K562 (cell line): ENCODE measurements around the gene TOR1A. TPM values are rescaled to one million over a fixed set of nuclear protein-coding genes. Genes with fewer than 3 reads are reported as not detected.

Experiments
- ARID2 ChIP-seq: fragments of 450-650 bp; IDR thresholded peaks from 2 replicates; pipeline ENCODE4 v1.6.1; 2017; ENCODE audit warnings: antibody characterized with exemption, mild to moderate bottlenecking
- ATF3 ChIP-seq, 2 experiments: fragments of 450-650 bp in 1 of 2; sonication (generic) in 1 of 2; formaldehyde crosslinking in 1 of 2; IDR thresholded peaks in 1 of 2; conservative IDR thresholded peaks in 1 of 2; 2 replicates each; pipeline versions ENCODE4 v1.6.1 to v1.8.1; 2016 to 2023; ENCODE audit warnings: mild to moderate bottlenecking in 2 of 2, moderate library complexity in 2 of 2, inconsistent platforms in 1 of 2, missing genetic modification reagents in 1 of 2
- C11orf30 ChIP-seq: fragments of 450-650 bp; IDR thresholded peaks from 2 replicates; pipeline ENCODE4 v1.6.1; 2016; ENCODE audit warnings: low read depth, mild to moderate bottlenecking
- CC2D1A ChIP-seq: fragments of 450-650 bp; IDR thresholded peaks from 2 replicates; pipeline ENCODE4 v1.6.1; 2017; ENCODE audit warnings: mild to moderate bottlenecking
- CSDE1 ChIP-seq, 2 experiments: fragments of 450-650 bp; IDR thresholded peaks; 2 replicates each; pipeline ENCODE4 v1.6.1; 2016; ENCODE audit warnings: mild to moderate bottlenecking in 1 of 2
- DNMT1 ChIP-seq: fragments of 450-650 bp; IDR thresholded peaks from 2 replicates; pipeline ENCODE4 v1.6.1; 2016; ENCODE audit warnings: antibody characterized with exemption, mild to moderate bottlenecking
- ELK3 ChIP-seq: fragments of 450-650 bp; formaldehyde crosslinking; IDR thresholded peaks from 2 replicates; pipeline ENCODE4 v1.4.0; 2020; ENCODE audit warnings: mild to moderate bottlenecking
- HDAC8 ChIP-seq: fragments of 450-650 bp; IDR thresholded peaks from 2 replicates; pipeline ENCODE4 v1.6.1; 2016; ENCODE audit warnings: mild to moderate bottlenecking, missing genetic modification characterization, moderate library complexity, missing compliant biosample characterization
- HNRNPK ChIP-seq: fragments of 200-400 bp; formaldehyde crosslinking; IDR thresholded peaks from one replicate; pipeline ENCODE4 v1.6.1; 2018; ENCODE audit warnings: mild to moderate bottlenecking, low read depth, low read length; ENCODE audit not compliant: poor library complexity, severe bottlenecking
- MXD1 ChIP-seq: fragments of 250-450 bp; sonication (Bioruptor Pico); IDR thresholded peaks from 2 replicates; pipeline ENCODE4 v1.8.0; 2021; ENCODE audit warnings: borderline replicate concordance, mild to moderate bottlenecking, moderate library complexity; ENCODE audit not compliant: poor library complexity, severe bottlenecking
- NFATC3 ChIP-seq: fragments of 450-650 bp; IDR thresholded peaks from 2 replicates; pipeline ENCODE4 v1.6.1; 2017; ENCODE audit warnings: mild to moderate bottlenecking
- PRPF4 ChIP-seq: fragments of 200-400 bp; formaldehyde crosslinking; IDR thresholded peaks from one replicate; pipeline ENCODE4 v1.6.1; 2017; ENCODE audit warnings: low read length, low read depth, mild to moderate bottlenecking; ENCODE audit not compliant: insufficient read depth, poor library complexity, severe bottlenecking
- PTBP1 ChIP-seq: fragments of 200-400 bp; formaldehyde crosslinking; IDR thresholded peaks from 2 replicates; pipeline ENCODE4 v1.6.1; 2017; ENCODE audit warnings: low read depth, low read length
- RREB1 ChIP-seq: fragments of 250-450 bp; sonication (Bioruptor Pico); IDR thresholded peaks from 2 replicates; pipeline ENCODE4 v1.4.0; 2020
- TBP ChIP-seq: optimal IDR thresholded peaks from 2 replicates; pipeline ENCODE3; 2011; ENCODE audit warnings: low read depth, low read length, improper control_type of control experiment
- TRIM25 ChIP-seq: fragments of 450-650 bp; IDR thresholded peaks from 2 replicates; pipeline ENCODE4 v1.7.0; 2016; ENCODE audit warnings: borderline replicate concordance
- ZNF140 ChIP-seq: fragments of 250-450 bp; sonication (Bioruptor Pico); IDR thresholded peaks from 2 replicates; pipeline ENCODE4 v1.8.0; 2021; ENCODE audit warnings: moderate library complexity, mild to moderate bottlenecking, inconsistent platforms
- ZNF224 ChIP-seq: sonication (generic); formaldehyde crosslinking; IDR thresholded peaks from 2 replicates; pipeline ENCODE4 v1.8.0; 2022; ENCODE audit warnings: mild to moderate bottlenecking, missing genetic modification reagents
- polyA plus RNA-seq, 8 experiments: library from polyadenylated mRNA; depleted of rRNA in 4 of 8; stranded (reverse) in 5 of 8; unstranded in 3 of 8; fragments of >200 nt; fragmentation: Nextera tagmentation in 2 of 8; fragmentation: Illumina TruSeq in 1 of 8; extraction: Ambion mirVana in 2 of 8; extraction: Trizol in 1 of 8; gene quantifications; 2 replicates each; pipeline versions ENCODE4 v1.2.1 to v1.2.3, GENCODE V29; 2011 to 2014; ENCODE audit warnings: inconsistent platforms in 1 of 8, missing spikeins in 1 of 8
- total RNA-seq, 7 experiments: library from RNA; depleted of rRNA in 6 of 7; stranded (reverse); fragments of >200 nt in 6 of 7; fragmentation: Illumina TruSeq in 2 of 7; extraction: Trizol in 2 of 7; gene quantifications; 2 replicates each; pipeline versions ENCODE4 v1.2.1 to v1.2.3, GENCODE V29; 2011 to 2021; ENCODE audit warnings: low replicate concordance in 1 of 7

Gene TOR1A
- total and polyA plus RNA-seq, 9 of the 15 experiments (the other 6 are each of a cell fraction or from before 2014, with no cell fraction given) = 4.5 to 85.8 (median 51.3) TPM

- TF ChIP-seq TRIM25 (no peak), RREB1 (CRISPR knock-in tag) (no peak), MXD1 (CRISPR knock-in tag) (no peak), TBP (no peak), ZNF224 (CRISPR knock-in tag) (no peak), DNMT1 (no peak), ZNF140 (no peak), PRPF4 (no peak), ARID2 (no peak), HNRNPK (no peak), CC2D1A (peak; percentile 39; the same call in 1 of the 2 replicates), C11orf30 (no peak), HDAC8 (tag) (no peak), PTBP1 (no peak), CSDE1 (IDR thresholded peaks at IDR 0.05) (0 out of 4 replicates have a peak, but pooled peaks of 1 of the 2 experiments have one; percentile 29), ATF3 (IDR thresholded peaks at IDR 0.05) (no peak), ATF3 (CRISPR knock-in tag; conservative IDR thresholded peaks at IDR 0.05) (no peak), NFATC3 (no peak), ELK3 (CRISPR knock-in tag) (no peak)
Measured at GRCh38 chr9:129779560-129780190, 44.3 kb downstream of the TOR1A start (continued).
